Activated naive CD4-positive, alpha-beta T cell (primary cell): ENCODE measurements around the gene COX7C.
"Not testable (repeated sequence)": the region's sequence is repeated elsewhere in the genome, so short reads cannot be mapped to it uniquely, and the experiment has no call there.

Source experiments
- DNase-seq, 4 experiments: peaks; one replicate each; lab custom pipeline; 2025; lab: John Stamatoyannopoulos, UW

The COX7C gene

GRCh38 chr5:86617756-86618576 lies at the start of gene COX7C:
TSS of gene COX7C (plus strand) at chr5:86617941. CDS start at chr5:86618056, 115 bp downstream.
- DNase-seq, result peak; percentile 51 to 82 (median 69)

- not testable (repeated sequence) for DNase-seq
Measured at GRCh38 chr5:86569522-86570426, 48.0 kb upstream of the COX7C start.

- no peak for DNase-seq
Measured at GRCh38 chr5:86570427-86571083, 47.2 kb upstream of the COX7C start.

GRCh38 chr5:86571109-86571508 lies 46.6 kb upstream of the COX7C start:
- not testable (repeated sequence) for DNase-seq

- no peak for DNase-seq
Measured at GRCh38 chr5:86572825-86573517, 44.8 kb upstream of the COX7C start.

GRCh38 chr5:86579502-86579901 lies 38.2 kb upstream of the COX7C start:
- DNase-seq, result no peak

- DNase-seq, result no peak
Measured at GRCh38 chr5:86596476-86596875, 21.3 kb upstream of the COX7C start.

- no peak for DNase-seq
Measured at GRCh38 chr5:86605881-86606280, 11.9 kb upstream of the COX7C start.

GRCh38 chr5:86613455-86613854 lies 4.3 kb upstream of the COX7C start:
- no peak for DNase-seq

GRCh38 chr5:86617309-86617755 lies 409 bp upstream of the COX7C start:
- DNase-seq, result no peak

- DNase-seq, result no peak
Measured at GRCh38 chr5:86623785-86624483, 6.2 kb downstream of the COX7C start.

- DNase-seq, result no peak
Measured at GRCh38 chr5:86625148-86625547, 7.4 kb downstream of the COX7C start.

GRCh38 chr5:86626149-86626548 lies 8.4 kb downstream of the COX7C start:
- no peak for DNase-seq

- DNase-seq, result no peak
Measured at GRCh38 chr5:86631165-86631564, 13.4 kb downstream of the COX7C start.

GRCh38 chr5:86640998-86641397 lies 23.3 kb downstream of the COX7C start:
- no peak for DNase-seq

GRCh38 chr5:86644843-86645242 lies 27.1 kb downstream of the COX7C start:
- DNase-seq, result no peak

GRCh38 chr5:86645885-86646284 lies 28.1 kb downstream of the COX7C start:
- DNase-seq, result no peak

GRCh38 chr5:86646671-86647070 lies 28.9 kb downstream of the COX7C start:
- no peak for DNase-seq

- DNase-seq, result no peak
Measured at GRCh38 chr5:86649832-86650505, 32.2 kb downstream of the COX7C start.

- not testable (repeated sequence) for DNase-seq
Measured at GRCh38 chr5:86660771-86661170, 43.0 kb downstream of the COX7C start.
